ENCODE data around the gene SH3TC1. TPM values are rescaled to one million over a fixed set of nuclear protein-coding genes. Genes with fewer than 3 reads are reported as not detected.

The SH3TC1 gene
- total and polyA plus RNA-seq, 2 of the 8 experiments (the other 6 are each of a cell fraction or from before 2014, with no cell fraction given) = 0.15 TPM; not detected in 1

DNA sequence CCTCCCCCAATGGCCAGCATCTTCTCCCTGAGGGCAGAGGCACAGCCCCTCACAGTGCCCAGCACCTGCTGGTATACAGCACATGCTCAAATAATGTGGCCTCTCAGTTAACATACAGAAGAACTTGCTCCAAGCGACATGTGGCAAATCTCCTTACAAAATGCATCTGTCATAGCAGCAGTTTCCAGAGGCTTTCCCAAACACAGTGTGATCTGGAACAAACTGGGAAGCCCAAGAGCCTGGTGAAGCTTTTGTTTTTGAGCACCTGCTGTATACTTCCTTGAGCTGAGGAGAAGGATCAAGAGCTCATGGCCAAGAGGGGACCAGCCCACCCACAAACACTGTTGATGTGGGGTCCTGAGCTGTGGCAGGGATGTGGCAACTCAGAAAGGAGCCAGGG, 35.6 kb downstream of the SH3TC1 start:
- H4K20me1 ChIP-seq (replicated peaks in 1 of 2; ENCODE audit: control insufficient read depth in 1 of 2, insufficient read depth in 2 of 2, low read length in 2 of 2) = peaks cover 0 to 12% of the 10 kb centered on the region in 2 experiments
- H3K4me2 ChIP-seq (ENCODE audit: insufficient read depth in 1 of 2, low read depth in 2 of 2, low read length in 2 of 2) = no peak overlapping the region
- H2BK12ac ChIP-seq (ENCODE audit: low read depth, low read length) = no peak overlapping the region
- no peaks in the 10 kb centered on the region; a peak in 1 of 8 replicates for H3K36me3 ChIP-seq (ENCODE audit: control insufficient read depth in 2 of 4, insufficient read depth in 4 of 4, low read length in 3 of 4)
- H3K4ac ChIP-seq (replicated peaks; ENCODE audit: insufficient read length, low read depth, low read length) = no peak overlapping the region
- 58% methylated on average over 1 of the region's 1 CpG; no CpG with 5 or more reads in 1 of the 2 experiments for WGBS, 2 experiments (ENCODE audit: extremely low coverage in 1 of 2, insufficient coverage in 1 of 2, insufficient read length in 1 of 2, insufficient replicate concordance in 2 of 2, low coverage in 1 of 2, low lambda C conversion rate in 2 of 2, missing lambda C conversion rate in 1 of 2)
- no peaks in the 10 kb centered on the region for H3K27me3 ChIP-seq (replicated peaks in 1 of 4; ENCODE audit: control insufficient read depth in 3 of 4, extremely low read depth in 1 of 4, insufficient read depth in 3 of 4, low read length in 3 of 4)
- H3K79me2 ChIP-seq (ENCODE audit: control insufficient read depth in 1 of 2, insufficient read depth in 2 of 2, low read length in 2 of 2) = no peaks in the 10 kb centered on the region
- no peak for DNase-seq (ENCODE audit: low read depth in 1 of 2, low spot score in 2 of 2)
- H3K23me2 ChIP-seq (ENCODE audit: low read depth, low read length) = peaks cover 10% of the 10 kb centered on the region; the same call in 1 of the 2 replicates
- no peak overlapping the region for H2BK20ac ChIP-seq (ENCODE audit: low read length)
- H2AFZ ChIP-seq (ENCODE audit: low read length) = no peak overlapping the region
- FAIRE-seq = no peak
- no peak overlapping the region for H4K5ac ChIP-seq (ENCODE audit: insufficient read length, low read depth, low read length)
- H3K9ac ChIP-seq (replicated peaks in 1 of 4; ENCODE audit: extremely low read depth in 1 of 4, low read depth in 3 of 4, low read length in 3 of 4) = no peak overlapping the region
- H2BK15ac ChIP-seq (ENCODE audit: low read length) = no peak overlapping the region
- peaks cover 3% of the 10 kb centered on the region; the same call in 1 of the 2 replicates for H3K79me1 ChIP-seq (ENCODE audit: low read depth, low read length)
- ChIA-PET CTCF (ENCODE audit: partially characterized antibody) (interaction anchor here (1.2 to 5.1 kb wide), 4 partner anchors 8 to 58 kb away, joined by 4 to 68 read pairs (median 16); no protein-coding TSS in a partner anchor), POLR2A (ENCODE audit: partially characterized antibody) (no interaction called here)
- H2AK5ac ChIP-seq (ENCODE audit: low read depth, low read length) = no peak overlapping the region
- no peak overlapping the region for H2BK120ac ChIP-seq (replicated peaks; ENCODE audit: low read depth, low read length)
- peaks cover 0 to 6% (median 2%) of the 10 kb centered on the region in 4 experiments; a peak in 5 of 7 replicates for H3K4me1 ChIP-seq (replicated peaks in 1 of 4; ENCODE audit: control insufficient read depth in 3 of 4, insufficient read depth in 4 of 4, low read length in 3 of 4)
- no peak overlapping the region for H2BK5ac ChIP-seq (ENCODE audit: low read depth, low read length)
- no peak overlapping the region for H4K8ac ChIP-seq (ENCODE audit: extremely low read depth, insufficient read depth, low read length)
- H3K27ac ChIP-seq (ENCODE audit: low read depth, low read length) = no peak overlapping the region
- H3K56ac ChIP-seq (replicated peaks; ENCODE audit: insufficient read length, low read depth, low read length) = no peak overlapping the region
- no peak overlapping the region for H3K18ac ChIP-seq (ENCODE audit: extremely low read depth, low read length)
- H3K14ac ChIP-seq (ENCODE audit: insufficient read length) = no peak overlapping the region
- no peaks in the 10 kb centered on the region; a peak in 1 of 4 replicates for H3K9me3 ChIP-seq (ENCODE audit: insufficient read depth in 2 of 2, low read depth in 1 of 2, low read length in 1 of 2)
- no peak overlapping the region for H4K91ac ChIP-seq (replicated peaks; ENCODE audit: insufficient read length, low read length)
- H3K23ac ChIP-seq (ENCODE audit: insufficient read length) = no peak overlapping the region
- H3K4me3 ChIP-seq (ENCODE audit: extremely low read depth in 1 of 4, insufficient read depth in 2 of 4, low read depth in 3 of 4, low read length in 4 of 4) = no peak overlapping the region
- TF ChIP-seq, protein P1, sequence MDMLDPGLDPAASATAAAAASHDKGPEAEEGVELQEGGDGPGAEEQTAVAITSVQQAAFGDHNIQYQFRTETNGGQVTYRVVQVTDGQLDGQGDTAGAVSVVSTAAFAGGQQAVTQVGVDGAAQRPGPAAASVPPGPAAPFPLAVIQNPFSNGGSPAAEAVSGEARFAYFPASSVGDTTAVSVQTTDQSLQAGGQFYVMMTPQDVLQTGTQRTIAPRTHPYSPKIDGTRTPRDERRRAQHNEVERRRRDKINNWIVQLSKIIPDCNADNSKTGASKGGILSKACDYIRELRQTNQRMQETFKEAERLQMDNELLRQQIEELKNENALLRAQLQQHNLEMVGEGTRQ (IDR thresholded peaks at IDR 0.05; ENCODE audit: low read length) = no peak
- TF ChIP-seq, protein P2, sequence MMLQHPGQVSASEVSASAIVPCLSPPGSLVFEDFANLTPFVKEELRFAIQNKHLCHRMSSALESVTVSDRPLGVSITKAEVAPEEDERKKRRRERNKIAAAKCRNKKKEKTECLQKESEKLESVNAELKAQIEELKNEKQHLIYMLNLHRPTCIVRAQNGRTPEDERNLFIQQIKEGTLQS (IDR thresholded peaks at IDR 0.05; ENCODE audit: insufficient read depth, low read depth, low read length) = no peak
- TF ChIP-seq RNF2 (IDR thresholded peaks at IDR 0.05; ENCODE audit: borderline replicate concordance, low read depth, low read length, missing control alignments, poor library complexity, severe bottlenecking) = no peak
- no peak for TF ChIP-seq SRF (IDR thresholded peaks at IDR 0.05; ENCODE audit: low read depth, low read length)
- TF ChIP-seq CTBP2 (IDR thresholded peaks at IDR 0.05; ENCODE audit: borderline replicate concordance, insufficient read depth, insufficient read length, low read length) = no peak
- no peak for TF ChIP-seq EP300 (IDR thresholded peaks at IDR 0.05; ENCODE audit: borderline replicate concordance in 1 of 2, low read depth in 2 of 2, low read length in 2 of 2)
- TF ChIP-seq KDM4A (IDR thresholded peaks at IDR 0.05; ENCODE audit: low read depth, low read length, severe bottlenecking) = no peak
- TF ChIP-seq, protein P3, sequence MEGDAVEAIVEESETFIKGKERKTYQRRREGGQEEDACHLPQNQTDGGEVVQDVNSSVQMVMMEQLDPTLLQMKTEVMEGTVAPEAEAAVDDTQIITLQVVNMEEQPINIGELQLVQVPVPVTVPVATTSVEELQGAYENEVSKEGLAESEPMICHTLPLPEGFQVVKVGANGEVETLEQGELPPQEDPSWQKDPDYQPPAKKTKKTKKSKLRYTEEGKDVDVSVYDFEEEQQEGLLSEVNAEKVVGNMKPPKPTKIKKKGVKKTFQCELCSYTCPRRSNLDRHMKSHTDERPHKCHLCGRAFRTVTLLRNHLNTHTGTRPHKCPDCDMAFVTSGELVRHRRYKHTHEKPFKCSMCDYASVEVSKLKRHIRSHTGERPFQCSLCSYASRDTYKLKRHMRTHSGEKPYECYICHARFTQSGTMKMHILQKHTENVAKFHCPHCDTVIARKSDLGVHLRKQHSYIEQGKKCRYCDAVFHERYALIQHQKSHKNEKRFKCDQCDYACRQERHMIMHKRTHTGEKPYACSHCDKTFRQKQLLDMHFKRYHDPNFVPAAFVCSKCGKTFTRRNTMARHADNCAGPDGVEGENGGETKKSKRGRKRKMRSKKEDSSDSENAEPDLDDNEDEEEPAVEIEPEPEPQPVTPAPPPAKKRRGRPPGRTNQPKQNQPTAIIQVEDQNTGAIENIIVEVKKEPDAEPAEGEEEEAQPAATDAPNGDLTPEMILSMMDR (IDR thresholded peaks at IDR 0.05; ENCODE audit: control extremely low read depth in 1 of 3, insufficient read depth in 1 of 3, low read depth in 1 of 3, low read length in 3 of 3) = no peak
